ENCODE data around the gene NEK10. TPM values are rescaled to one million over a fixed set of nuclear protein-coding genes. Genes with fewer than 3 reads are reported as not detected.

The NEK10 gene
- total RNA-seq, 4 donors from 2014 or later: 0.58 to 2.5 (median 1.1) TPM

GRCh38 chr3:27326629-27327545 is 42.3 kb downstream of the NEK10 start:
- TF ChIP-seq, protein P1, sequence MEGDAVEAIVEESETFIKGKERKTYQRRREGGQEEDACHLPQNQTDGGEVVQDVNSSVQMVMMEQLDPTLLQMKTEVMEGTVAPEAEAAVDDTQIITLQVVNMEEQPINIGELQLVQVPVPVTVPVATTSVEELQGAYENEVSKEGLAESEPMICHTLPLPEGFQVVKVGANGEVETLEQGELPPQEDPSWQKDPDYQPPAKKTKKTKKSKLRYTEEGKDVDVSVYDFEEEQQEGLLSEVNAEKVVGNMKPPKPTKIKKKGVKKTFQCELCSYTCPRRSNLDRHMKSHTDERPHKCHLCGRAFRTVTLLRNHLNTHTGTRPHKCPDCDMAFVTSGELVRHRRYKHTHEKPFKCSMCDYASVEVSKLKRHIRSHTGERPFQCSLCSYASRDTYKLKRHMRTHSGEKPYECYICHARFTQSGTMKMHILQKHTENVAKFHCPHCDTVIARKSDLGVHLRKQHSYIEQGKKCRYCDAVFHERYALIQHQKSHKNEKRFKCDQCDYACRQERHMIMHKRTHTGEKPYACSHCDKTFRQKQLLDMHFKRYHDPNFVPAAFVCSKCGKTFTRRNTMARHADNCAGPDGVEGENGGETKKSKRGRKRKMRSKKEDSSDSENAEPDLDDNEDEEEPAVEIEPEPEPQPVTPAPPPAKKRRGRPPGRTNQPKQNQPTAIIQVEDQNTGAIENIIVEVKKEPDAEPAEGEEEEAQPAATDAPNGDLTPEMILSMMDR (IDR thresholded peaks at IDR 0.05): no peak
- peak; percentile 54 to 63 for TF ChIP-seq POLR2AphosphoS5 (IDR thresholded peaks at IDR 0.05)
- TF ChIP-seq EP300 (IDR thresholded peaks at IDR 0.05): no peak
- TF ChIP-seq POLR2A (IDR thresholded peaks at IDR 0.05; ENCODE audit: low read depth): no peak
- no peak for DNase-seq (ENCODE audit: extremely low spot score)
- Histone ChIP-seq H3K4me1 (peaks cover 17 to 32% (median 26%) of the 10 kb centered on the region in 4 donors), H3K36me3 (no peaks in the 10 kb centered on the region), H3K27ac (replicated peaks in 1 of 4) (peak overlapping the region; percentile 64 to 76 (median 76)), H3K9me3 (no peaks in the 10 kb centered on the region), H3K4me3 (no peak overlapping the region), H3K27me3 (no peaks in the 10 kb centered on the region)
- WGBS: 57% methylated on average over 8 of the region's 8 CpGs
- intact Hi-C loops (cut with DNase I): no loop called here

- TF ChIP-seq POLR2A (IDR thresholded peaks at IDR 0.05; ENCODE audit: low read depth): no peak
- TF ChIP-seq EP300 (IDR thresholded peaks at IDR 0.05): no peak
- TF ChIP-seq, protein P1 (IDR thresholded peaks at IDR 0.05): no peak
- peaks cover 17 to 35% (median 29%) of the 10 kb centered on the region in 4 donors for H3K4me1 ChIP-seq
- no peaks in the 10 kb centered on the region for H3K9me3 ChIP-seq
- H3K36me3 ChIP-seq: no peaks in the 10 kb centered on the region
- H3K4me3 ChIP-seq: no peak overlapping the region
- 73% methylated on average over 1 of the region's 1 CpG for WGBS
- DNase-seq (ENCODE audit: extremely low spot score): no peak
- intact Hi-C loops (cut with DNase I): no loop called here
- peak overlapping the region; percentile 64 to 76 (median 76) for H3K27ac ChIP-seq (replicated peaks in 1 of 4)
- no peaks in the 10 kb centered on the region for H3K27me3 ChIP-seq
Observed at GRCh38 chr3:27326202-27326601, 43.0 kb downstream of the NEK10 start.

GRCh38 chr3:27325419-27325818 is 43.8 kb downstream of the NEK10 start:
- TF ChIP-seq EP300 (IDR thresholded peaks at IDR 0.05): no peak
- no peak for TF ChIP-seq POLR2AphosphoS5 (IDR thresholded peaks at IDR 0.05)
- no peak for TF ChIP-seq POLR2A (IDR thresholded peaks at IDR 0.05; ENCODE audit: low read depth)
- TF ChIP-seq, protein P1 (IDR thresholded peaks at IDR 0.05): peak in 1 of 3 experiments; percentile 15
- Histone ChIP-seq H3K4me3 (no peak overlapping the region), H3K9me3 (no peaks in the 10 kb centered on the region), H3K4me1 (peaks cover 19 to 43% (median 36%) of the 10 kb centered on the region in 4 donors), H3K27ac (replicated peaks in 1 of 4) (peak overlapping the region; percentile 64 to 76 (median 76)), H3K27me3 (no peaks in the 10 kb centered on the region), H3K36me3 (no peaks in the 10 kb centered on the region)
- WGBS: 92% methylated on average over 1 of the region's 1 CpG
- intact Hi-C loops (cut with DNase I): no loop called here
- no peak for DNase-seq (ENCODE audit: extremely low spot score)

DNA sequence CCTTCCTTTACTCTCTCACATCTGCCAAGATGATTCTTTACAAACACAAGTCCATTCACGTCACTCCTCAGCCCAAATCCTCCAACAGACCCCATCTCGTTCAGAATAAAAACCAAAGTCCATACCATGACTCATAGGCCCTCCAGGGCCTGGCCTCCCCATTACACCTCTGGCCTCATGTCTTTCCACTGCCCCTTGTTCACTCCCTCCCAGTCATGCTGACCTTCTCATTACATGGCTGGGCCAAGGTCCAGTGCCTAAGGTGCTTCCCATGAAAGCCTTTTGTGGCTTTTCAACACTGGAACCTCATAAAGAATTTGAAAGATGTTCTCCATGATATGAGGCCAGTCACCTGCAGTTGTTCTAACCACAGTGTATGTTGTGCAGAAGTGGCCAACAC is 44.5 kb downstream of the NEK10 start:
- no peaks in the 10 kb centered on the region for H3K9me3 ChIP-seq
- DNase-seq (ENCODE audit: extremely low spot score): no peak
- no peak overlapping the region for H3K27ac ChIP-seq (replicated peaks in 1 of 4)
- intact Hi-C loops (cut with DNase I): no loop called here
- no peak overlapping the region for H3K4me3 ChIP-seq
- WGBS: 85% methylated on average over 2 of the region's 2 CpGs
- no peaks in the 10 kb centered on the region for H3K36me3 ChIP-seq
- no peak for TF ChIP-seq POLR2AphosphoS5 (IDR thresholded peaks at IDR 0.05)
- TF ChIP-seq EP300 (IDR thresholded peaks at IDR 0.05): no peak
- TF ChIP-seq POLR2A (IDR thresholded peaks at IDR 0.05; ENCODE audit: low read depth): no peak
- TF ChIP-seq, protein P1 (IDR thresholded peaks at IDR 0.05): no peak
- no peaks in the 10 kb centered on the region for H3K27me3 ChIP-seq
- peaks cover 26 to 50% (median 43%) of the 10 kb centered on the region in 4 donors for H3K4me1 ChIP-seq
